ENCODE data around the gene ITFG2. TPM values are rescaled to one million over a fixed set of nuclear protein-coding genes. Genes with fewer than 3 reads are reported as not detected.
A peak's percentile ranks its signal among the peaks of the same experiment; 100 is the strongest.

ITFG2 gene
- total and polyA plus RNA-seq, 2 donors (not counting 3 experiments of a cell fraction or from before 2014, with no cell fraction given), result 25.0 to 31.9 TPM

DNA sequence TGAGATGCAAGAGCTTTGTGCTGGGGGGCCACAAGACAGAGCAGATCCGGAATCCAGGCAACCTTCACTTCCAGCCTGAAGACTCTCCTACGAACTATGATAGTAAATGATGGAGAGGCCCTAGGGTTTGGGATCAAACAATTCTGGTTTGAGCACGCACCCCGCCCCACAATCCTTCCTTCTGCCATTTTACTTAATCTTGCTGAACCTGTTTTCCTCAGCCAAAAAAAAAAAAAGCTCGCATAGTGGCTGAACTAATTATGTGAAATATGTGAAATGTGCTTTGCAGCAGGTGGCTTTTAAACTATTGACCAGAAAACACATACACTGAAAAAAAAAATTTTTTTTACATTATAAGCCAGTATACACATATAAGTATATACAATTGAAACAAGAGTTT is 667 bp upstream of the ITFG2 start:
- no peaks in the 10 kb centered on the region for H3K36me3 ChIP-seq (ENCODE audit: control insufficient read depth in 2 of 2, extremely low read depth in 1 of 2, insufficient read depth in 2 of 2, low read length in 2 of 2)
- intact Hi-C loops (cut with micrococcal nuclease) (loop anchor here (1.0 to 2.0 kb wide), 3 partner anchors 16 to 71 kb away; no protein-coding TSS in a partner anchor), dilution Hi-C loops (cut with MboI; ENCODE audit: extremely low pct_ligation_motif_present, low sequenced_read_pairs) (no loop called here)
- peaks cover 6% of the 10 kb centered on the region for H3K4me1 ChIP-seq (ENCODE audit: control insufficient read depth, extremely low read depth, insufficient read depth, low read length)
- H2AFZ ChIP-seq (ENCODE audit: low read depth, low read length), result no peak overlapping the region
- H4K20me1 ChIP-seq (replicated peaks; ENCODE audit: control insufficient read depth, extremely low read depth, insufficient read depth, low read length), result no peaks in the 10 kb centered on the region
- no peak overlapping the region for H3K27ac ChIP-seq (ENCODE audit: insufficient read depth, low read depth, low read length)
- no peaks in the 10 kb centered on the region for H3K9me1 ChIP-seq (replicated peaks; ENCODE audit: control insufficient read depth, extremely low read depth, insufficient read depth, low read length)
- H3K79me2 ChIP-seq (ENCODE audit: control insufficient read depth, insufficient read depth, low read length), result peaks cover 12% of the 10 kb centered on the region
- no peaks in the 10 kb centered on the region for H3K9me3 ChIP-seq (replicated peaks; ENCODE audit: control insufficient read depth, insufficient read depth, low read length)
- FAIRE-seq (no peak), DNase-seq (ENCODE audit: low read depth, low spot score) (no peak)
- H3K27me3 ChIP-seq (ENCODE audit: control insufficient read depth in 2 of 2, insufficient read depth in 2 of 2, low read length in 2 of 2), result no peaks in the 10 kb centered on the region
- no peak for TF ChIP-seq GATA2 (IDR thresholded peaks at IDR 0.05; ENCODE audit: insufficient read depth, insufficient read length, low read depth, low read length)
- no peak for TF ChIP-seq POLR2A (IDR thresholded peaks at IDR 0.05; ENCODE audit: low read depth, low read length)
- no peak for TF ChIP-seq MYC (IDR thresholded peaks at IDR 0.05; ENCODE audit: low read depth, low read length)
- no peak for TF ChIP-seq EZH2 (IDR thresholded peaks at IDR 0.05; ENCODE audit: borderline replicate concordance, low read depth, low read length, severe bottlenecking)
- TF ChIP-seq FOS (IDR thresholded peaks at IDR 0.05; ENCODE audit: borderline replicate concordance, insufficient read depth, low read length), result no peak
- TF ChIP-seq, protein P1, sequence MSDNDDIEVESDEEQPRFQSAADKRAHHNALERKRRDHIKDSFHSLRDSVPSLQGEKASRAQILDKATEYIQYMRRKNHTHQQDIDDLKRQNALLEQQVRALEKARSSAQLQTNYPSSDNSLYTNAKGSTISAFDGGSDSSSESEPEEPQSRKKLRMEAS (IDR thresholded peaks at IDR 0.05; ENCODE audit: insufficient read depth, insufficient read length), result no peak
- TF ChIP-seq, protein P2, sequence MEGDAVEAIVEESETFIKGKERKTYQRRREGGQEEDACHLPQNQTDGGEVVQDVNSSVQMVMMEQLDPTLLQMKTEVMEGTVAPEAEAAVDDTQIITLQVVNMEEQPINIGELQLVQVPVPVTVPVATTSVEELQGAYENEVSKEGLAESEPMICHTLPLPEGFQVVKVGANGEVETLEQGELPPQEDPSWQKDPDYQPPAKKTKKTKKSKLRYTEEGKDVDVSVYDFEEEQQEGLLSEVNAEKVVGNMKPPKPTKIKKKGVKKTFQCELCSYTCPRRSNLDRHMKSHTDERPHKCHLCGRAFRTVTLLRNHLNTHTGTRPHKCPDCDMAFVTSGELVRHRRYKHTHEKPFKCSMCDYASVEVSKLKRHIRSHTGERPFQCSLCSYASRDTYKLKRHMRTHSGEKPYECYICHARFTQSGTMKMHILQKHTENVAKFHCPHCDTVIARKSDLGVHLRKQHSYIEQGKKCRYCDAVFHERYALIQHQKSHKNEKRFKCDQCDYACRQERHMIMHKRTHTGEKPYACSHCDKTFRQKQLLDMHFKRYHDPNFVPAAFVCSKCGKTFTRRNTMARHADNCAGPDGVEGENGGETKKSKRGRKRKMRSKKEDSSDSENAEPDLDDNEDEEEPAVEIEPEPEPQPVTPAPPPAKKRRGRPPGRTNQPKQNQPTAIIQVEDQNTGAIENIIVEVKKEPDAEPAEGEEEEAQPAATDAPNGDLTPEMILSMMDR (IDR thresholded peaks at IDR 0.05; ENCODE audit: extremely low read depth in 1 of 2, insufficient read depth in 1 of 2, low read depth in 1 of 2, low read length in 2 of 2), result no peak
- TF ChIP-seq JUN (IDR thresholded peaks at IDR 0.05; ENCODE audit: borderline replicate concordance, insufficient read depth, insufficient read length, low read depth), result no peak
- no peak for TF ChIP-seq POLR2AphosphoS5 (IDR thresholded peaks at IDR 0.05; ENCODE audit: insufficient read depth, low read depth, low read length)
- CTCF ChIA-PET, result interaction anchor here (3.1 kb wide), 1 partner anchor 72 kb away, joined by 17 read pairs; no protein-coding TSS in a partner anchor
- BruUV-seq (replicated peaks), result no TSS peak
- H3K4me2 ChIP-seq (ENCODE audit: insufficient read depth, low read length), result peak overlapping the region; percentile 73
- POLR2A ChIA-PET, result no interaction called here
- no peak overlapping the region for H3K9ac ChIP-seq (replicated peaks; ENCODE audit: extremely low read depth, insufficient read depth, low read length)
- H3K4me3 ChIP-seq (replicated peaks in 1 of 3; ENCODE audit: insufficient read depth in 1 of 3, low read depth in 1 of 3, low read length in 3 of 3), result peak overlapping the region in 1 of 3 experiments; percentile 94
